Suprapubic skin (tissue), 4 donors: ENCODE data around the gene DHX30.
"Not testable (repeated sequence)": the region's sequence is repeated elsewhere in the genome, so short reads cannot be mapped to it uniquely, and the experiment has no call there.

Experiments used
- EP300 ChIP-seq: sonication (generic); formaldehyde crosslinking; IDR thresholded peaks from one replicate; pipeline ENCODE4 v1.6.1; 2017; ENCODE audit warnings: antibody characterized with exemption
- POLR2AphosphoS5 ChIP-seq, 3 donors: sonication (generic); formaldehyde crosslinking; IDR thresholded peaks; one replicate each; pipeline ENCODE4 v1.6.1; 2017; ENCODE audit warnings: antibody characterized with exemption in 3 of 3
- TF ChIP-seq, protein P1 (sequence below), 2 donors: fragments of 200-600 bp in 1 of 2; fragments of 450-650 bp in 1 of 2; sonication (generic) in 1 of 2; IDR thresholded peaks; one replicate each; pipeline ENCODE4 v1.5.1; 2016 to 2019; ENCODE audit warnings: antibody characterized with exemption in 2 of 2, mild to moderate bottlenecking in 1 of 2, moderate library complexity in 1 of 2

GRCh38 chr3:47760207-47760606 is 42.7 kb upstream of the DHX30 start:
- TF ChIP-seq, protein P1, sequence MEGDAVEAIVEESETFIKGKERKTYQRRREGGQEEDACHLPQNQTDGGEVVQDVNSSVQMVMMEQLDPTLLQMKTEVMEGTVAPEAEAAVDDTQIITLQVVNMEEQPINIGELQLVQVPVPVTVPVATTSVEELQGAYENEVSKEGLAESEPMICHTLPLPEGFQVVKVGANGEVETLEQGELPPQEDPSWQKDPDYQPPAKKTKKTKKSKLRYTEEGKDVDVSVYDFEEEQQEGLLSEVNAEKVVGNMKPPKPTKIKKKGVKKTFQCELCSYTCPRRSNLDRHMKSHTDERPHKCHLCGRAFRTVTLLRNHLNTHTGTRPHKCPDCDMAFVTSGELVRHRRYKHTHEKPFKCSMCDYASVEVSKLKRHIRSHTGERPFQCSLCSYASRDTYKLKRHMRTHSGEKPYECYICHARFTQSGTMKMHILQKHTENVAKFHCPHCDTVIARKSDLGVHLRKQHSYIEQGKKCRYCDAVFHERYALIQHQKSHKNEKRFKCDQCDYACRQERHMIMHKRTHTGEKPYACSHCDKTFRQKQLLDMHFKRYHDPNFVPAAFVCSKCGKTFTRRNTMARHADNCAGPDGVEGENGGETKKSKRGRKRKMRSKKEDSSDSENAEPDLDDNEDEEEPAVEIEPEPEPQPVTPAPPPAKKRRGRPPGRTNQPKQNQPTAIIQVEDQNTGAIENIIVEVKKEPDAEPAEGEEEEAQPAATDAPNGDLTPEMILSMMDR (IDR thresholded peaks at IDR 0.05): not testable (repeated sequence)
- not testable (repeated sequence) for TF ChIP-seq EP300; POLR2AphosphoS5 (IDR thresholded peaks at IDR 0.05)
